ENCODE measurements around the gene SLC35G3. TPM values are rescaled to one million over a fixed set of nuclear protein-coding genes. Genes with fewer than 3 reads are reported as not detected.

Gene SLC35G3
- total and polyA plus RNA-seq, 2 donors (not counting 1 experiment from before 2014, with no cell fraction given): not detected

DNA sequence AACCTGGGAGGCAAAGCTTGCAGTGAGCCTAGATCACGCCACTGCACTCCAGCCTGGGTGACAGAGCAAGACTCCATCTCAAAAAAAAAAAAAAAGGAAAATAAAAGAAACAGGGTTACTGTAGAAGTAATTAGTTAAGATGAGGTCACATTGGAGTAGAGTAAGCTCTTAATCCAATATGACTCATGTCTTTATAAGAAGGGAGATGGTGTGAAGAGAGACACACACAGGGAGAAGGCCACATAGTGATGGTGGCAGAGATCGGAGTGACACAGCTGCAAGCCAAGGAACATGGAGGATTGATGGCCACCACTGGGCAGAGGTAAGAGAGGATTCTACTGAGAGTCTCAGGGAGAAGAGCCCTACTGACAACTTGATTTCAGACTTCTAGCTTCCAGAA lies 33.4 kb upstream of the SLC35G3 start:
- H3K9me3 ChIP-seq (ENCODE audit: control insufficient read depth, insufficient read depth, low read depth, low read length): no peaks in the 10 kb centered on the region
- TF ChIP-seq, protein P1, sequence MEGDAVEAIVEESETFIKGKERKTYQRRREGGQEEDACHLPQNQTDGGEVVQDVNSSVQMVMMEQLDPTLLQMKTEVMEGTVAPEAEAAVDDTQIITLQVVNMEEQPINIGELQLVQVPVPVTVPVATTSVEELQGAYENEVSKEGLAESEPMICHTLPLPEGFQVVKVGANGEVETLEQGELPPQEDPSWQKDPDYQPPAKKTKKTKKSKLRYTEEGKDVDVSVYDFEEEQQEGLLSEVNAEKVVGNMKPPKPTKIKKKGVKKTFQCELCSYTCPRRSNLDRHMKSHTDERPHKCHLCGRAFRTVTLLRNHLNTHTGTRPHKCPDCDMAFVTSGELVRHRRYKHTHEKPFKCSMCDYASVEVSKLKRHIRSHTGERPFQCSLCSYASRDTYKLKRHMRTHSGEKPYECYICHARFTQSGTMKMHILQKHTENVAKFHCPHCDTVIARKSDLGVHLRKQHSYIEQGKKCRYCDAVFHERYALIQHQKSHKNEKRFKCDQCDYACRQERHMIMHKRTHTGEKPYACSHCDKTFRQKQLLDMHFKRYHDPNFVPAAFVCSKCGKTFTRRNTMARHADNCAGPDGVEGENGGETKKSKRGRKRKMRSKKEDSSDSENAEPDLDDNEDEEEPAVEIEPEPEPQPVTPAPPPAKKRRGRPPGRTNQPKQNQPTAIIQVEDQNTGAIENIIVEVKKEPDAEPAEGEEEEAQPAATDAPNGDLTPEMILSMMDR (conservative IDR thresholded peaks at IDR 0.05 in 1 of 2, IDR thresholded peaks at IDR 0.05 in 1 of 2; ENCODE audit: low read depth in 1 of 2, low read length in 2 of 2): no peak
- no peak for TF ChIP-seq EZH2 (IDR thresholded peaks at IDR 0.05; ENCODE audit: low read length, missing control alignments)

DNA sequence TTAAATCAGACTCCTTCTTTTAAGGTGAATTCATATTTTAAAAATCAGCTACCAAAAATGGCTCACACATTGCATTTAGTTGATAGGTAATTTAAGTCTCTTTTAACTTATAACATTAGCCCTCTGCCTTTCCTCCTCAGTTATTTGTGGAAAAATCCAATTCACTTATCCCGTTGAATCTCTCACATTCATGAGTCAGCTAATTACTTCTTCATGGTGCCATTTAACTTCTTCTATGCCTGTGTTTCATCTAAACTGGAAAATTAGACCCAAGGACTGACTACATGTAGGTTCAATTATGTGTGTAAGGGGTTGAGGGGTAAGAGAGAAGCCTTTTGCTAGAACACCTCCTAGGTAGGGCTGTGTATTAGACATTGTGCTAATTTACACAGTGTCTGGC lies 30.2 kb upstream of the SLC35G3 start:
- H2AFZ ChIP-seq (ENCODE audit: low read length): no peak overlapping the region
- H4K20me1 ChIP-seq (ENCODE audit: control insufficient read depth, extremely low read depth, insufficient read depth, low read length): no peaks in the 10 kb centered on the region
- no peak overlapping the region for H3K9ac ChIP-seq (ENCODE audit: insufficient read depth, low read length)
- H3K9me3 ChIP-seq (ENCODE audit: control insufficient read depth, insufficient read depth, low read depth, low read length): no peaks in the 10 kb centered on the region
- no peak overlapping the region for H3K4me3 ChIP-seq (replicated peaks in 1 of 4; ENCODE audit: control extremely low read depth in 1 of 4, insufficient read depth in 1 of 4, low read depth in 3 of 4, low read length in 4 of 4)
- TF ChIP-seq, protein P1 (conservative IDR thresholded peaks at IDR 0.05 in 1 of 2, IDR thresholded peaks at IDR 0.05 in 1 of 2; ENCODE audit: low read depth in 1 of 2, low read length in 2 of 2): no peak
- TF ChIP-seq EZH2 (IDR thresholded peaks at IDR 0.05; ENCODE audit: low read length, missing control alignments): no peak
- no peaks in the 10 kb centered on the region for H3K36me3 ChIP-seq (ENCODE audit: control insufficient read depth, insufficient read depth, low read length)
- no peak overlapping the region for H3K27ac ChIP-seq (ENCODE audit: insufficient read depth, low read length)
- H3K79me2 ChIP-seq (ENCODE audit: control insufficient read depth, insufficient read depth, low read length): no peaks in the 10 kb centered on the region
- no peak for DNase-seq (ENCODE audit: low read depth in 2 of 2)
- H3K27me3 ChIP-seq (ENCODE audit: control insufficient read depth, insufficient read depth, low read length): peaks cover under 1% of the 10 kb centered on the region
- H3K4me1 ChIP-seq (ENCODE audit: control insufficient read depth, extremely low read depth, insufficient read depth, low read length): no peaks in the 10 kb centered on the region
- no peak overlapping the region for H3K4me2 ChIP-seq (ENCODE audit: extremely low read depth, insufficient read depth, low read length)

More for the DNA sequence above, 33.4 kb upstream of the SLC35G3 start:
- Histone ChIP-seq H3K79me2 (ENCODE audit: control insufficient read depth, insufficient read depth, low read length) (no peaks in the 10 kb centered on the region), H3K4me3 (replicated peaks in 1 of 4; ENCODE audit: control extremely low read depth in 1 of 4, insufficient read depth in 1 of 4, low read depth in 3 of 4, low read length in 4 of 4) (no peak overlapping the region), H3K4me2 (ENCODE audit: extremely low read depth, insufficient read depth, low read length) (no peak overlapping the region), H3K36me3 (ENCODE audit: control insufficient read depth, insufficient read depth, low read length) (no peaks in the 10 kb centered on the region), H3K9ac (ENCODE audit: insufficient read depth, low read length) (no peak overlapping the region), H2AFZ (ENCODE audit: low read length) (no peak overlapping the region), H4K20me1 (ENCODE audit: control insufficient read depth, extremely low read depth, insufficient read depth, low read length) (no peaks in the 10 kb centered on the region), H3K27ac (ENCODE audit: insufficient read depth, low read length) (no peak overlapping the region), H3K4me1 (ENCODE audit: control insufficient read depth, extremely low read depth, insufficient read depth, low read length) (no peaks in the 10 kb centered on the region), H3K27me3 (ENCODE audit: control insufficient read depth, insufficient read depth, low read length) (peaks cover 5% of the 10 kb centered on the region)
- DNase-seq (ENCODE audit: low read depth in 2 of 2): no peak

GRCh38 chr17:35222452-35222851 lies 28.3 kb upstream of the SLC35G3 start:
- DNase-seq (ENCODE audit: low read depth in 2 of 2): no peak
- Histone ChIP-seq H2AFZ (ENCODE audit: low read length) (no peak overlapping the region), H3K79me2 (ENCODE audit: control insufficient read depth, insufficient read depth, low read length) (no peaks in the 10 kb centered on the region), H3K9me3 (ENCODE audit: control insufficient read depth, insufficient read depth, low read depth, low read length) (no peaks in the 10 kb centered on the region), H3K4me2 (ENCODE audit: extremely low read depth, insufficient read depth, low read length) (no peak overlapping the region), H3K4me3 (replicated peaks in 1 of 4; ENCODE audit: control extremely low read depth in 1 of 4, insufficient read depth in 1 of 4, low read depth in 3 of 4, low read length in 4 of 4) (no peak overlapping the region), H3K27me3 (ENCODE audit: control insufficient read depth, insufficient read depth, low read length) (no peaks in the 10 kb centered on the region), H3K4me1 (ENCODE audit: control insufficient read depth, extremely low read depth, insufficient read depth, low read length) (no peaks in the 10 kb centered on the region), H3K9ac (ENCODE audit: insufficient read depth, low read length) (no peak overlapping the region), H3K27ac (ENCODE audit: insufficient read depth, low read length) (no peak overlapping the region), H3K36me3 (ENCODE audit: control insufficient read depth, insufficient read depth, low read length) (no peaks in the 10 kb centered on the region), H4K20me1 (ENCODE audit: control insufficient read depth, extremely low read depth, insufficient read depth, low read length) (no peaks in the 10 kb centered on the region)
- TF ChIP-seq EZH2 (IDR thresholded peaks at IDR 0.05; ENCODE audit: low read length, missing control alignments): no peak
